GM19467 (cell line): Measurements from ENCODE around the gene MYRIP.

Source experiments
- ATAC-seq: cut with Tn5 transposase; IDR thresholded peaks from one replicate; pipeline ENCODE4 v1.9.1; 2021; ENCODE audit warnings: mild to moderate bottlenecking, moderate library complexity; ENCODE audit not compliant: unreplicated experiment

The MYRIP gene

GRCh38 chr3:40178012-40178594 lies 368.7 kb downstream of the MYRIP start:
- ATAC-seq: no peak

DNA sequence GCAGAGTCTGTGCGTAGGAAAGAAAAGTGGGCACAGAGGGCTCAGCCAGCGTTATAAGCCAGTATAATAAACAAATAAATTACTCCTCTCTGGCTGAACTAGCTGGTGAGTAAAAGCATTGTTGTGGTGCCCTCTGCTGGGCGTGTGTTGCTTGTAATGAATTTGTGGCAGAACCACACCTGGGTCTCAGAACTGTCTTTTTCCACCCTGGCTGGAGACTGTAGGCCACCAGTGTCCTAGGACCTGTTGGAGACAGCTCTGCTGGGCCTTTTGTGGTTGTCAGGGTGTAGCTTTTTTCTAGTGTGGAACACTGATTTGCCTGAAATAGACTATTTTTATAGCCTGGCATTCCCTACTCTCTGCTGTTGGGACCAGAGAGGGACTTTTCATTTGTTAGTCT lies 369.6 kb downstream of the MYRIP start:
- no peak for ATAC-seq

DNA sequence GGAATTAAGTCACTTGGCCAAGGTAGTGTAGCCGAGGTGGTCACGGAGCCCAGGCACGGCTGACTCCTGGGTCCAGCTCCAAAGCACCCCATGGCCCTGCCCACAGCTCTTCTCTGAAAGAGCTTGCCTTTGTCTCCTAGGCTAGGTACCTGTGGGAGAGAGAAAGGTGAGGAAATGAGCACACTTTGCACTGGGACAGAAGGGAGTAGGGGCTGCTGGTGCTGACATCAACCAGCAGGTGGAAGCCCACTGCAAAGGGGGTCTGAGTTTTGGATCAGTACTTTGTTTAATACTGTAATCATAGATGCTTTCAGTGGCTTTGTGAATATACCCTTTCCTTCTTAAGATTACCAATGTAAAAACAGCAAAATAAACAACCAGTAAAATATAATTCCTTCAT lies 371.8 kb downstream of the MYRIP start:
- ATAC-seq: no peak

- peak; percentile 50 for ATAC-seq
Observed at GRCh38 chr3:40185029-40185695, 375.8 kb downstream of the MYRIP start.

GRCh38 chr3:40186508-40186907 lies 377.1 kb downstream of the MYRIP start:
- ATAC-seq: no peak

- ATAC-seq: peak; percentile 69
Observed at GRCh38 chr3:40187945-40188344, 378.5 kb downstream of the MYRIP start.

- no peak for ATAC-seq
Observed at GRCh38 chr3:40189118-40189517, 379.7 kb downstream of the MYRIP start.

DNA sequence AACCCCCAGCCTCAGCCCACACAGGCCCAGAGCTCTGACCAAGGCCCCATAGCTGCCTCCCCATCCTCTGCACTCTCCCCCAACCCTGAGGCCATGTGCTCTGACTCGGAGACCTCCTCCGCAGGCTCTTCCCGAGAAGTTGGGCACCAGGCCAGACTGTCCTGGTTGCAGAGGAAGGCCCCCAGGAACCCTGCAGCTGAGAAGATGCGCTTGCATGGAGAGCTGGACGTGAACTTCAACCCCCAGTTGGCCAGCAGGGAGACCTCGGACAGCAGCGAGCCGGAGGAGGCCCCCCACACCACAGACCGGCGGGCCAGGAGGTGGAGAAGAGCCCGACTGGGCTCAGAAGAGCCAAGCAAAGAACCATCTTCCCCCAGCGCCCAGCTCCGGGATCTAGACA lies 380.6 kb downstream of the MYRIP start:
- no peak for ATAC-seq

- ATAC-seq: no peak
Observed at GRCh38 chr3:40191251-40191650, 381.8 kb downstream of the MYRIP start.

DNA sequence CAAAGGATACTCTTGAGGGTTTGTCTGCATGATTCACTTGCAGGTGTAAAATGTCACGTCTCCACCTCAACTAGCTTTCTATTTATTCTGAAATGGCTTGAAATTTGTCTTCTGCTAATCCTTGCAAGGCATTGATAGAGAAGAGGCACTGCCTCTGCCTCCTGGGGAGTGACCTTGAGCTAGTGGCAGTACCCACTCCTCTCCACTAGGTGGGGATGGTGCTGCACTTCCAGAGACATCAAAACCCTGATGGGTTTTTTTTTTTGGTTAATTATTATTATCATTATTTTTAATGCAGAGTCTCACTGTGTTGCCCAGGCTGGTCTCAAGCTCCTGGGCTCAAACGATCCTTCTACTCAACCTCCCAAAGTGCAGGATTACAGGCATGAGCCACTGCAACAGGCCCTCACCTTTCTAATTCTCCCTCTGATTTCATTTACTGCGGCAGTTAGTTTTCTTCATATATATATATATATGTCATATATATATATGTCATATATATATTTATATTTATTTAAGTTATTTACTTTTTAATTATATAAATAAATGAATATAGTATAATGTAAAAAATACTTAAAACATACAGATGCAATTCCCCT lies 382.5 kb downstream of the MYRIP start:
- ATAC-seq: peak; percentile 49

GRCh38 chr3:40192628-40193027 lies 383.2 kb downstream of the MYRIP start:
- no peak for ATAC-seq

DNA sequence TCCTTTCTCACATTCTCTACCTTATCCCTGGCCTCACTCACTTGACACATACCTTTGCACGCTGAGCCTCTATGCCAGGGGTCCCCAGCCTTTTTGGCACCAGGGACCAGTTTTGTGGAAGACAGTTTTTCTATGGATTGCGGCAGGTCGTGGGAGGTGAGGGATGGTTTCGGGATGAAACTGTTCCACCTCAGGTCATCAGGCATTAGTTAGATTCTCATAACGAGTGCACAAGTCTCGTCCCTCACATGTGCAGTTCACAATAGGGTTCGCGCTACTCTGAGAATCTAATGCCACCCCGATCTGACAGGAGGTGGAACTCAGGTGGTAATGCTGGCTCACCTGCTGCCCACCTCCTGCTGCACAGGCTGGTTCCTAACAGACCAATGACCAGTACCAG lies 387.6 kb downstream of the MYRIP start:
- ATAC-seq: no peak

GRCh38 chr3:40200692-40201316 lies 391.4 kb downstream of the MYRIP start:
- no peak for ATAC-seq

DNA sequence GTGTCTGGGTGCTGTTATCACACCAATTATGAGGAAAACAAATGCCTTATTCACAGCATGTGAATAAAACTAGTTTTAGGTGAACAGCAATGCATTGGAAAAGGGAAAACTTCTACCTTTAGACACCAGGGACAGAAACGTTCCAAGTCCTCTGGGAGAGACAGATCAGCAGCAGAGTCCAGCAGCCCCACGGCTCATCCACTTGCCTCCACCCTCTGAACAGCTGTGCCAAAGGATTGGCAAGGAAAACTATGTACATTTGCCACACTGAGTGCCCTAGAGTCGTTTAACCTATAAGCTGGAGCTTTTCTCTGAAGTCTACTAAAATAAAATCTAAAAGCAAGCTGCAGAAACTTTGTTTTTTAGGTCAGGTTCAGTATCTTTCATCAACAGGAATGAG lies 392.4 kb downstream of the MYRIP start:
- no peak for ATAC-seq

- ATAC-seq: no peak
Observed at GRCh38 chr3:40206522-40206921, 397.1 kb downstream of the MYRIP start.

DNA sequence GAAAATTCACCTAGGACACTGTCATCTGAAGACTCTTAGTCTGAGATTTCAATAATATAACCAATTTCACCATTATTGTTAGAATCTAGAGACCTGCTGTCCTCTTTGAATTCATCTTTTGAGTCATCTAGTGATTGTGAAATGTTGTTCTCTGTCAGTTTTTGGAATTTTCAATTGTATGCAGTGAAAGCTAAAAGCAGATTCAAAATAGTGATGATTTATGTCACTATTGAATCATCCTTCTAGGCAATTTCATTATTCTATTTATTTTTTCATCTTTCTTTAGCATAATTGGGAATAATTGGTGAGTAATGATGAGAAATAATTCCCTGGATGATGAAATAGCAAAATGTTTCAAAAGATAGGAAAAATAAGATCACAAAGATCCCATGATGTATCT lies 398.4 kb downstream of the MYRIP start:
- ATAC-seq: no peak

DNA sequence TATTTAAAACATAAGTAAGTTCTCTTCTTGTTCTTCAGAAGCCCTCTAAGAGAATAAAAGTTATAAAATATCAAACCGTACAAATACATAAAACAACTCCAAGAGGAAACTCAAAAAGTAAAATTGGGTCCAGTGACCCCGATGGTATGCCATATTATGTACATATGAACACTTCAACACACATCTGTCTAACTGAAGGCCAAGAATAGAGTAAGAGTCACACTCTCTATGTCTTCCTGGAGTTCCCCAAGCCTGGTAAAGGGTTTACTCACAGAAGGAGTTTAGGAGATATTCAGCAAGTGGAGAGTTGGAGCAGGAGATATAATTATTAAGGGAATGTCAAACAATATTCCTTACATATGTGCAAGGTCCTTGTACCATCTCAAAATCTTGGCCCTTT lies 398.8 kb downstream of the MYRIP start:
- ATAC-seq: no peak

DNA sequence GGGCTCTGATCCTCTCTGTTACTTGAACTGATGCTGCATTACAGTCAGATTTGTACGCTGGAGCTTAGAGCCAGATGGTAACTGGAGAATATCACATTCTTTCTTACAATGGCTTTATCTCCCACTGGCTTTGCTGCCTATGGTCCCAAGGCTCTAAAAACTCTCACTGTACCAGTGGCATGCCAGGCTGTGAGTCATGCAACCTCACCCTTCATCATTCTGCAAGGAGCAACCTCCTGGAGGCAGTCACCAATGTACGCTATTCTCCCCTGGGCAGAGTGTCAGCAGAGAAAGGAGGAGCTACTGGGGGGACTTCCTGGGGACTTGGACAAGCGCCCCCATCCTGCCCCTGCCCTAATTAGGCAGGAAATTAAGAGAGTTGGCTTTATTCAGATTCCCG lies 402.2 kb downstream of the MYRIP start:
- no peak for ATAC-seq

DNA sequence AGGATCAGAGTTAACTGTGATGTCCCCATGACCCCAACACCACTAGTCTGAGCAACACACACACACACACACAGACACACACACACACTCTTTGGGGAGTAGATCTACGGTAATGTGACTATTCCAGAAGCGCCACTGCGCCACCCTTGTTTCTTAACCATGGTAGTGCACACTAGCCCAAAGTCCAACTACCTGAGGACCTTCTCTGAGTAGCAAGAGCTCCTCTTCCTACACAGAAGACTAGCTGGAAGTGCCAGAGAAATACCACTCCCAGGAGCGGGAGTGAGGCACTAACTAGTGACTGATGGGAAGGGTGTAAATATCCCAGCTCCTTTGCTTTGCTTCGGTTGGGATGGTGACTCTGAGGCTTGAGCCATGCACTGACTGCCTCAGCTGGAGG lies 404.1 kb downstream of the MYRIP start:
- no peak for ATAC-seq

DNA sequence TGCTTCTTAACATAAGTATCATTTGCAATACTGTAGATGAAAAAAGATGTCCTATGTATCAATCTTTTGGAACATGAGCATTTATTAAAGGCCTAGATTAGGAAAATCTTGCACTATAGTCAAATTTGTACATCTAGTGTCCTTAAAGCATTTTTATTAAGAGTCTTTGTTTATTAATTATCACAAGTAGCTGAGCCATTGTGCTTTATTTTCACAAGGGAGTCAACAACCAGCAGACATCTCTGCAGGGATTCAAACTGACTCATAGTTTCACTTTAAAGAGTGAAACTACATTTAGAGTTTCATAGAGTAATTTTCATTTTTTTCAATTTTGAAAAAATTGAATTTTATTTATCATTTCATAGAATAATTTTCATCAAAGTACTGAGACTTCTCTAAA lies 405.6 kb downstream of the MYRIP start:
- ATAC-seq: no peak

GRCh38 chr3:40216471-40216870 lies 407.1 kb downstream of the MYRIP start:
- ATAC-seq: no peak

- ATAC-seq: no peak
Observed at GRCh38 chr3:40223856-40224255, 414.4 kb downstream of the MYRIP start.
